ENCODE measurements around the gene CCDC57.
A peak's percentile ranks its signal among the peaks of the same experiment; 100 is the strongest.

The CCDC57 gene

GRCh38 chr17:82063424-82064415, 148.9 kb downstream of the CCDC57 start:
- peak overlapping the region; percentile 37 for H3K27ac Mint-ChIP-seq
- no peak for DNase-seq
- peak overlapping the region; percentile 66 for H3K4me3 Mint-ChIP-seq
- H3K9me3 Mint-ChIP-seq = no peaks in the 10 kb centered on the region
- peaks cover 20% of the 10 kb centered on the region for H3K4me1 Mint-ChIP-seq
- peaks cover 8% of the 10 kb centered on the region for H3K36me3 Mint-ChIP-seq
- CTCF ChIA-PET = no interaction called here
- H3K27me3 Mint-ChIP-seq = no peaks in the 10 kb centered on the region

GRCh38 chr17:82062984-82063368, 149.7 kb downstream of the CCDC57 start:
- CTCF ChIA-PET = no interaction called here
- H3K27ac Mint-ChIP-seq = peak overlapping the region; percentile 37

GRCh38 chr17:82062076-82062983, 150.3 kb downstream of the CCDC57 start:
- H3K27me3 Mint-ChIP-seq = no peaks in the 10 kb centered on the region
- no peak overlapping the region for H3K4me3 Mint-ChIP-seq
- peaks cover 14% of the 10 kb centered on the region for H3K36me3 Mint-ChIP-seq
- H3K9me3 Mint-ChIP-seq = no peaks in the 10 kb centered on the region
- H3K4me1 Mint-ChIP-seq = peaks cover 20% of the 10 kb centered on the region
- CTCF ChIA-PET = no interaction called here
- no peak overlapping the region for H3K27ac Mint-ChIP-seq
- no peak for DNase-seq

More at GRCh38 chr17:82062984-82063368, 149.7 kb downstream of the CCDC57 start:
- DNase-seq = no peak
- Mint-ChIP-seq H3K36me3 (peaks cover 10% of the 10 kb centered on the region), H3K4me3 (no peak overlapping the region), H3K9me3 (no peaks in the 10 kb centered on the region), H3K4me1 (peaks cover 20% of the 10 kb centered on the region), H3K27me3 (no peaks in the 10 kb centered on the region)

- DNase-seq = no peak
- peaks cover 12% of the 10 kb centered on the region for H3K4me1 Mint-ChIP-seq
- H3K4me3 Mint-ChIP-seq = no peak overlapping the region
- peaks cover 14% of the 10 kb centered on the region for H3K36me3 Mint-ChIP-seq
- CTCF ChIA-PET = no interaction called here
- no peaks in the 10 kb centered on the region for H3K9me3 Mint-ChIP-seq
- H3K27ac Mint-ChIP-seq = no peak overlapping the region
- H3K27me3 Mint-ChIP-seq = no peaks in the 10 kb centered on the region
Measured at GRCh38 chr17:82061047-82061925, 151.4 kb downstream of the CCDC57 start.

GRCh38 chr17:82060614-82061013, 152.0 kb downstream of the CCDC57 start:
- H3K36me3 Mint-ChIP-seq = peaks cover 14% of the 10 kb centered on the region
- DNase-seq = no peak
- no peak overlapping the region for H3K4me3 Mint-ChIP-seq
- H3K27ac Mint-ChIP-seq = no peak overlapping the region
- H3K4me1 Mint-ChIP-seq = peaks cover 9% of the 10 kb centered on the region
- no peaks in the 10 kb centered on the region for H3K27me3 Mint-ChIP-seq
- no peaks in the 10 kb centered on the region for H3K9me3 Mint-ChIP-seq
- CTCF ChIA-PET = no interaction called here

- H3K9me3 Mint-ChIP-seq = no peaks in the 10 kb centered on the region
- CTCF ChIA-PET = no interaction called here
- no peak overlapping the region for H3K4me3 Mint-ChIP-seq
- H3K27ac Mint-ChIP-seq = no peak overlapping the region
- no peak for DNase-seq
- peaks cover 15% of the 10 kb centered on the region for H3K36me3 Mint-ChIP-seq
- H3K27me3 Mint-ChIP-seq = no peaks in the 10 kb centered on the region
- peaks cover 9% of the 10 kb centered on the region for H3K4me1 Mint-ChIP-seq
Measured at GRCh38 chr17:82060001-82060380, 152.7 kb downstream of the CCDC57 start.

- no peak overlapping the region for H3K4me3 Mint-ChIP-seq
- peaks cover 6% of the 10 kb centered on the region for H3K4me1 Mint-ChIP-seq
- H3K27ac Mint-ChIP-seq = no peak overlapping the region
- CTCF ChIA-PET = no interaction called here
- no peak for DNase-seq
- peaks cover 17% of the 10 kb centered on the region for H3K36me3 Mint-ChIP-seq
- H3K27me3 Mint-ChIP-seq = no peaks in the 10 kb centered on the region
- no peaks in the 10 kb centered on the region for H3K9me3 Mint-ChIP-seq
Measured at GRCh38 chr17:82059272-82060000, 153.2 kb downstream of the CCDC57 start.

- peaks cover under 1% of the 10 kb centered on the region for H3K4me1 Mint-ChIP-seq
- DNase-seq = no peak
- CTCF ChIA-PET = no interaction called here
- no peak overlapping the region for H3K27ac Mint-ChIP-seq
- H3K4me3 Mint-ChIP-seq = no peak overlapping the region
- H3K36me3 Mint-ChIP-seq = peaks cover 17% of the 10 kb centered on the region
- H3K9me3 Mint-ChIP-seq = no peaks in the 10 kb centered on the region
- H3K27me3 Mint-ChIP-seq = no peaks in the 10 kb centered on the region
Measured at GRCh38 chr17:82058855-82059249, 153.8 kb downstream of the CCDC57 start.

GRCh38 chr17:82058230-82058854, 154.3 kb downstream of the CCDC57 start:
- CTCF ChIA-PET = no interaction called here
- no peak overlapping the region for H3K27ac Mint-ChIP-seq
- H3K36me3 Mint-ChIP-seq = peaks cover 19% of the 10 kb centered on the region
- H3K9me3 Mint-ChIP-seq = no peaks in the 10 kb centered on the region
- DNase-seq = no peak
- peaks cover 5% of the 10 kb centered on the region for H3K4me1 Mint-ChIP-seq
- H3K4me3 Mint-ChIP-seq = no peak overlapping the region
- H3K27me3 Mint-ChIP-seq = no peaks in the 10 kb centered on the region

- no peak for DNase-seq
- Mint-ChIP-seq H3K9me3 (no peaks in the 10 kb centered on the region), H3K4me3 (no peak overlapping the region), H3K4me1 (peaks cover 12% of the 10 kb centered on the region), H3K27me3 (no peaks in the 10 kb centered on the region), H3K36me3 (peaks cover 19% of the 10 kb centered on the region), H3K27ac (no peak overlapping the region)
- CTCF ChIA-PET = no interaction called here
Measured at GRCh38 chr17:82056729-82057621, 155.7 kb downstream of the CCDC57 start.

GRCh38 chr17:82055965-82056728, 156.5 kb downstream of the CCDC57 start:
- CTCF ChIA-PET = no interaction called here
- H3K27me3 Mint-ChIP-seq = no peaks in the 10 kb centered on the region
- no peak overlapping the region for H3K27ac Mint-ChIP-seq
- H3K36me3 Mint-ChIP-seq = peaks cover 19% of the 10 kb centered on the region
- no peak overlapping the region for H3K4me3 Mint-ChIP-seq
- H3K9me3 Mint-ChIP-seq = no peaks in the 10 kb centered on the region
- no peak for DNase-seq
- peaks cover 12% of the 10 kb centered on the region for H3K4me1 Mint-ChIP-seq
